ENCODE data around the gene ABHD6.

Gene ABHD6

DNA sequence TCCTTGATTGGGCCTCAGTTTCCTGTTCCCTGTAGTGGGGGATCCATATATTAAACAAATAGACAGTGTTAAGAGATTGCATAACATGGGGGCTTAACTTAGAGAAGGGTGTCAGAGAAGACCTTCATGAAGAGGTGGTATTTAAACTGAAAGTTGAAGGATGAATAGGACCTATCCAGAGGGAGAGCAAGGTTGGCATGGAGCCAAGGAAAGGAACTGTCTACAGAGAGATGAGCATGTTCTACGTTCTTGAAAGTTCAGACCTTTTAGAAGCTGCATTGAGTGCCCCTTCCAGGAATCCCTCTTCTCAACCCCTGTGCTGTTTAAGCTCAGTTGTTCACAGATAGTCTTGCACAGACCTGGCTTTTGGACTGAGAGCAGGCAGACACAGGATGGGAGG, 71.1 kb downstream of the ABHD6 start:
- no peak for TF ChIP-seq CTCF (IDR thresholded peaks at IDR 0.05; ENCODE audit: insufficient read depth, low read length, poor library complexity, severe bottlenecking)
- no peak for DNase-seq (ENCODE audit: extremely low read depth, insufficient read length)
- H3K36me3 ChIP-seq (ENCODE audit: control insufficient read depth, insufficient read depth, low read length): peaks cover 7% of the 10 kb centered on the region

DNA sequence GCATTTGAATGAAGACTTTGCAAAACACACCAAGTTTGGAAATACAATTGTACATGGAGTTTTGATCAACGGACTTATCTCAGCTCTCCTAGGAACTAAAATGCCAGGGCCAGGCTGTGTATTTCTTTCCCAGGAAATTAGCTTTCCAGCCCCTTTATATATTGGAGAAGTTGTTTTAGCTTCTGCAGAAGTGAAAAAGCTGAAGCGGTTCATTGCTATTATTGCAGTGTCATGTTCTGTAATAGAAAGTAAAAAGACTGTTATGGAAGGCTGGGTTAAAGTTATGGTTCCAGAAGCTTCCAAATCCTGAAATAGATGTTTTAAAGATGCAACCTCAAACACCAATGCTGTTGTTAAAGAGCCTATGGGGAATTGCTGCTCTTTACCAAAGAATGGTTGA, 80.2 kb downstream of the ABHD6 start:
- no peak overlapping the region for H3K4me3 ChIP-seq (replicated peaks; ENCODE audit: low read depth, low read length)
- no peaks in the 10 kb centered on the region for H3K27me3 ChIP-seq (replicated peaks; ENCODE audit: control insufficient read depth, insufficient read depth, low read length)
- no peak for TF ChIP-seq CTCF (IDR thresholded peaks at IDR 0.05; ENCODE audit: insufficient read depth, low read length, poor library complexity, severe bottlenecking)
- DNase-seq (ENCODE audit: extremely low read depth, insufficient read length): no peak
- H3K36me3 ChIP-seq (ENCODE audit: control insufficient read depth, insufficient read depth, low read length): peaks cover 8% of the 10 kb centered on the region

More for the DNA sequence above, 71.1 kb downstream of the ABHD6 start:
- no peak overlapping the region for H3K4me3 ChIP-seq (replicated peaks; ENCODE audit: low read depth, low read length)
- H3K27me3 ChIP-seq (replicated peaks; ENCODE audit: control insufficient read depth, insufficient read depth, low read length): no peaks in the 10 kb centered on the region

- H3K4me3 ChIP-seq (replicated peaks; ENCODE audit: low read depth, low read length): no peak overlapping the region
Measured at GRCh38 chr3:58321791-58322190, 84.2 kb downstream of the ABHD6 start.

DNA sequence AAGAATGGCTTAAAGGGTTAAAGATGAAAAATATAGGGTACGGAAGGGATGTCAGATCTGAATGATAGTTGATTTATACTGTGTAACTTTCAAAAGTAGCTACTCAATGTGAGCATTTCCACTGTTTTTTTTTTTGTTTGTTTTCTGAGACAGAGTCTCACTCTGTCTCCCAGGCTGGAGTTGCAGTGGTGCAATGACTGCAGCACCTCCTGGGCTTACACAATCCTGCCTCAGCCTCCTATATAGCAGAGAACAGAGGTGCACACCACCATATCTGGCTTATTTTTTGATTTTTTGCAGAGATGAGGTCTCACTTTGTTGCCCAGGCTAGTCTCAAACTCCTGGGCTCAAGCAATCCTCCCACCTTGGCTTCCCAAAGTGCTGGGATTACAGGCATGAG, 85.2 kb downstream of the ABHD6 start:
- no peak overlapping the region for H3K4me3 ChIP-seq (replicated peaks; ENCODE audit: low read depth, low read length)
- H3K27me3 ChIP-seq (replicated peaks; ENCODE audit: control insufficient read depth, insufficient read depth, low read length): no peaks in the 10 kb centered on the region
- DNase-seq (ENCODE audit: extremely low read depth, insufficient read length): no peak
- TF ChIP-seq CTCF (IDR thresholded peaks at IDR 0.05; ENCODE audit: insufficient read depth, low read length, poor library complexity, severe bottlenecking): no peak
- H3K36me3 ChIP-seq (ENCODE audit: control insufficient read depth, insufficient read depth, low read length): peaks cover 3% of the 10 kb centered on the region

More at GRCh38 chr3:58321791-58322190, 84.2 kb downstream of the ABHD6 start:
- DNase-seq (ENCODE audit: extremely low read depth, insufficient read length): no peak
- TF ChIP-seq CTCF (IDR thresholded peaks at IDR 0.05; ENCODE audit: insufficient read depth, low read length, poor library complexity, severe bottlenecking): no peak
- peaks cover 5% of the 10 kb centered on the region for H3K36me3 ChIP-seq (ENCODE audit: control insufficient read depth, insufficient read depth, low read length)
- H3K27me3 ChIP-seq (replicated peaks; ENCODE audit: control insufficient read depth, insufficient read depth, low read length): no peaks in the 10 kb centered on the region

DNA sequence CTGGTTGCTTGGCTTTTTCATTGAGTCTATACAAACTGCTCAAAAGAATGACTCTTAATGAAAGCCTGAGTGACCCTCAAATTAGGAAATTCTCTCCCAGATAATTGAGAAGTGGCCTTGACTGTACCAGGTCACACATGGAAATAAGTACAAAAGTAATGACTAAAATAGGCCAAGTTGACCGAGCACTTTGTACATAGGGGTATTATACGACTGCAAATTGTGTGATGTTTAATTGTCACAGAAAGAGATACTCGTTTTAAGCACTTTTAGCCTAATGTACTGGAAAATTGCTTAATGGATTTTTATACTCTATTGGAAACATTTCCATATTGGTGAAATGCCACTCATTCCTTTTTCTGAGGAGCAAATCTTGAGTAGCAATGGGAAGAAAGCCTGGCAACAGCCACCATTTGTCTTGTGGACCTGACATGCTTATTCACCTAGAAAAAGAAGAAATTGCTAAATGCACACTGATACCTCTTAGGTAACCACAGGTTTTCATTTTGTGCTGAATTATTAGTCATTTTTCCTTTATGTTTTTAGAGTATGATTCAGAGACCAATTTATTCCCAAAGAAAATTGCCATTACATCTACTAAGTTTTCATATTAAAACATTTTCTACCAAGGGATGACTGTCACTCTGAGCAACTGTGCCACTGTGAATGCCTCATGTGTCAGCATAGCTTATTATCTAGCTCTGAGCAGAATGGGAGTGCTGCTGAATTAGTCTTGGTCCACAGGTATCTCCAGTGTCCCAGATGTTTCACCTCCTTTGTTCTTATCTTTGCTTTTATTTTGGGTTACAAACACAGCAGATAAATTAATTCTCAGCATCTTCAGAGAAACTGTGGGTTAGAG, 86.2 kb downstream of the ABHD6 start:
- H3K27me3 ChIP-seq (replicated peaks; ENCODE audit: control insufficient read depth, insufficient read depth, low read length): no peaks in the 10 kb centered on the region
- no peak overlapping the region for H3K4me3 ChIP-seq (replicated peaks; ENCODE audit: low read depth, low read length)
- no peak for DNase-seq (ENCODE audit: extremely low read depth, insufficient read length)
- no peaks in the 10 kb centered on the region for H3K36me3 ChIP-seq (ENCODE audit: control insufficient read depth, insufficient read depth, low read length)
- TF ChIP-seq CTCF (IDR thresholded peaks at IDR 0.05; ENCODE audit: insufficient read depth, low read length, poor library complexity, severe bottlenecking): no peak

All from GM06990 (cell line).